ENCODE measurements around the gene DCDC2.

The DCDC2 gene

GRCh38 chr6:24273096-24273870 lies 84.6 kb downstream of the DCDC2 start:
- H3K4me3 ChIP-seq (replicated peaks; ENCODE audit: insufficient read depth, low read length): no peak overlapping the region
- H3K27me3 ChIP-seq (ENCODE audit: insufficient read depth, poor library complexity, severe bottlenecking): peaks cover 4% of the 10 kb centered on the region
- no peak overlapping the region for H3K27ac ChIP-seq (replicated peaks)
- DNase-seq (ENCODE audit: low read depth in 1 of 2, low spot score in 1 of 2): no peak
- no peak for TF ChIP-seq GABPA (IDR thresholded peaks at IDR 0.05; ENCODE audit: low read depth)
- TF ChIP-seq SPI1 (IDR thresholded peaks at IDR 0.05; ENCODE audit: borderline replicate concordance, low read depth): no peak
- TF ChIP-seq CTCF (IDR thresholded peaks at IDR 0.05; ENCODE audit: insufficient read depth, low read length): no peak
- no peak for TF ChIP-seq POLR2AphosphoS5 (IDR thresholded peaks at IDR 0.05; ENCODE audit: low read depth)
- TF ChIP-seq REST (IDR thresholded peaks at IDR 0.05; ENCODE audit: insufficient replicate concordance, low read depth): no peak

GRCh38 chr6:24272553-24272952 lies 85.3 kb downstream of the DCDC2 start:
- Histone ChIP-seq H3K27ac (replicated peaks) (no peak overlapping the region), H3K4me3 (replicated peaks; ENCODE audit: insufficient read depth, low read length) (no peak overlapping the region), H3K27me3 (ENCODE audit: insufficient read depth, poor library complexity, severe bottlenecking) (peaks cover 2% of the 10 kb centered on the region)
- DNase-seq (ENCODE audit: low read depth in 1 of 2, low spot score in 1 of 2): no peak
- no peak for TF ChIP-seq POLR2AphosphoS5 (IDR thresholded peaks at IDR 0.05; ENCODE audit: low read depth)
- no peak for TF ChIP-seq REST (IDR thresholded peaks at IDR 0.05; ENCODE audit: insufficient replicate concordance, low read depth)
- TF ChIP-seq CTCF (IDR thresholded peaks at IDR 0.05; ENCODE audit: insufficient read depth, low read length): no peak
- TF ChIP-seq GABPA (IDR thresholded peaks at IDR 0.05; ENCODE audit: low read depth): no peak
- TF ChIP-seq SPI1 (IDR thresholded peaks at IDR 0.05; ENCODE audit: borderline replicate concordance, low read depth): no peak

- no peak for TF ChIP-seq SPI1 (IDR thresholded peaks at IDR 0.05; ENCODE audit: borderline replicate concordance, low read depth)
- TF ChIP-seq REST (IDR thresholded peaks at IDR 0.05; ENCODE audit: insufficient replicate concordance, low read depth): no peak
- TF ChIP-seq CTCF (IDR thresholded peaks at IDR 0.05; ENCODE audit: insufficient read depth, low read length): no peak
- no peak for TF ChIP-seq POLR2AphosphoS5 (IDR thresholded peaks at IDR 0.05; ENCODE audit: low read depth)
- no peak for TF ChIP-seq GABPA (IDR thresholded peaks at IDR 0.05; ENCODE audit: low read depth)
- H3K27ac ChIP-seq (replicated peaks): no peak overlapping the region
- no peak for DNase-seq (ENCODE audit: low read depth in 1 of 2, low spot score in 1 of 2)
- H3K27me3 ChIP-seq (ENCODE audit: insufficient read depth, poor library complexity, severe bottlenecking): peaks cover 2% of the 10 kb centered on the region
- no peak overlapping the region for H3K4me3 ChIP-seq (replicated peaks; ENCODE audit: insufficient read depth, low read length)
These were observed 85.7 kb downstream of the DCDC2 start for GRCh38 chr6:24272148-24272547.

Measured in HL-60 (cell line).